ENCODE measurements around the gene REC8. TPM values are rescaled to one million over a fixed set of nuclear protein-coding genes. Genes with fewer than 3 reads are reported as not detected.

REC8 gene
- total and polyA plus RNA-seq, 2 of the 13 experiments (the other 11 are each of a cell fraction or from before 2014, with no cell fraction given) = 3.4 to 14.7 TPM

- TF ChIP-seq MLXIP (CRISPR knock-in tag; IDR thresholded peaks at IDR 0.05; ENCODE audit: borderline replicate concordance) (no peak), FOXJ3 (CRISPR knock-in tag; IDR thresholded peaks at IDR 0.05; ENCODE audit: borderline replicate concordance) (peak; percentile 90), SMAD9 (CRISPR knock-in tag; IDR thresholded peaks at IDR 0.05) (no peak; the same call in none of the 2 replicates), PAF1 (CRISPR knock-in tag; IDR thresholded peaks at IDR 0.05) (no peak; the same call in 1 of the 2 replicates), ZNF44 (CRISPR knock-in tag; IDR thresholded peaks at IDR 0.05) (peak; percentile 83; the same call in 1 of the 2 replicates), MTF2 (CRISPR knock-in tag; IDR thresholded peaks at IDR 0.05; ENCODE audit: borderline replicate concordance) (0 out of 2 replicates have a peak, but pooled peaks have one; percentile 36), ZSCAN31 (CRISPR knock-in tag; IDR thresholded peaks at IDR 0.05; ENCODE audit: low read depth) (peak; percentile 96), THAP11 (CRISPR knock-in tag; IDR thresholded peaks at IDR 0.05) (peak; percentile 96), NFE2L1 (CRISPR knock-in tag; IDR thresholded peaks at IDR 0.05; ENCODE audit: borderline replicate concordance) (peak; percentile 32; the same call in 1 of the 2 replicates), CREB1 (IDR thresholded peaks at IDR 0.05) (peak; percentile 99), CREB1 (CRISPR knock-in tag; IDR thresholded peaks at IDR 0.05) (no peak), FOXC1 (CRISPR knock-in tag; IDR thresholded peaks at IDR 0.05; ENCODE audit: borderline replicate concordance) (no peak), MBNL3 (CRISPR knock-in tag; conservative IDR thresholded peaks at IDR 0.05) (no peak; the same call in 1 of the 2 replicates), ZNF335 (CRISPR knock-in tag; IDR thresholded peaks at IDR 0.05) (peak; percentile 98), ZKSCAN8 (CRISPR knock-in tag; IDR thresholded peaks at IDR 0.05; ENCODE audit: borderline replicate concordance) (peak; percentile 32; the same call in 1 of the 2 replicates), IKZF1 (IDR thresholded peaks at IDR 0.05) (no peak), SATB2 (CRISPR knock-in tag; IDR thresholded peaks at IDR 0.05) (peak; percentile 96), ZNF124 (CRISPR knock-in tag; IDR thresholded peaks at IDR 0.05) (peak; percentile 24; the same call in 1 of the 2 replicates), NR2F1 (CRISPR knock-in tag; IDR thresholded peaks at IDR 0.05) (peak in 1 of 2 experiments; percentile 56; a peak in 1 of 4 replicates)
- TF ChIP-seq, protein P1, sequence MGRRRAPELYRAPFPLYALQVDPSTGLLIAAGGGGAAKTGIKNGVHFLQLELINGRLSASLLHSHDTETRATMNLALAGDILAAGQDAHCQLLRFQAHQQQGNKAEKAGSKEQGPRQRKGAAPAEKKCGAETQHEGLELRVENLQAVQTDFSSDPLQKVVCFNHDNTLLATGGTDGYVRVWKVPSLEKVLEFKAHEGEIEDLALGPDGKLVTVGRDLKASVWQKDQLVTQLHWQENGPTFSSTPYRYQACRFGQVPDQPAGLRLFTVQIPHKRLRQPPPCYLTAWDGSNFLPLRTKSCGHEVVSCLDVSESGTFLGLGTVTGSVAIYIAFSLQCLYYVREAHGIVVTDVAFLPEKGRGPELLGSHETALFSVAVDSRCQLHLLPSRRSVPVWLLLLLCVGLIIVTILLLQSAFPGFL (CRISPR knock-in tag; IDR thresholded peaks at IDR 0.05) = peak; percentile 47; the same call in 1 of the 2 replicates
- TF ChIP-seq, protein P2, sequence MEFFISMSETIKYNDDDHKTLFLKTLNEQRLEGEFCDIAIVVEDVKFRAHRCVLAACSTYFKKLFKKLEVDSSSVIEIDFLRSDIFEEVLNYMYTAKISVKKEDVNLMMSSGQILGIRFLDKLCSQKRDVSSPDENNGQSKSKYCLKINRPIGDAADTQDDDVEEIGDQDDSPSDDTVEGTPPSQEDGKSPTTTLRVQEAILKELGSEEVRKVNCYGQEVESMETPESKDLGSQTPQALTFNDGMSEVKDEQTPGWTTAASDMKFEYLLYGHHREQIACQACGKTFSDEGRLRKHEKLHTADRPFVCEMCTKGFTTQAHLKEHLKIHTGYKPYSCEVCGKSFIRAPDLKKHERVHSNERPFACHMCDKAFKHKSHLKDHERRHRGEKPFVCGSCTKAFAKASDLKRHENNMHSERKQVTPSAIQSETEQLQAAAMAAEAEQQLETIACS (CRISPR knock-in tag; IDR thresholded peaks at IDR 0.05) = peak; percentile 50; the same call in 1 of the 2 replicates
- TF ChIP-seq, protein P3, sequence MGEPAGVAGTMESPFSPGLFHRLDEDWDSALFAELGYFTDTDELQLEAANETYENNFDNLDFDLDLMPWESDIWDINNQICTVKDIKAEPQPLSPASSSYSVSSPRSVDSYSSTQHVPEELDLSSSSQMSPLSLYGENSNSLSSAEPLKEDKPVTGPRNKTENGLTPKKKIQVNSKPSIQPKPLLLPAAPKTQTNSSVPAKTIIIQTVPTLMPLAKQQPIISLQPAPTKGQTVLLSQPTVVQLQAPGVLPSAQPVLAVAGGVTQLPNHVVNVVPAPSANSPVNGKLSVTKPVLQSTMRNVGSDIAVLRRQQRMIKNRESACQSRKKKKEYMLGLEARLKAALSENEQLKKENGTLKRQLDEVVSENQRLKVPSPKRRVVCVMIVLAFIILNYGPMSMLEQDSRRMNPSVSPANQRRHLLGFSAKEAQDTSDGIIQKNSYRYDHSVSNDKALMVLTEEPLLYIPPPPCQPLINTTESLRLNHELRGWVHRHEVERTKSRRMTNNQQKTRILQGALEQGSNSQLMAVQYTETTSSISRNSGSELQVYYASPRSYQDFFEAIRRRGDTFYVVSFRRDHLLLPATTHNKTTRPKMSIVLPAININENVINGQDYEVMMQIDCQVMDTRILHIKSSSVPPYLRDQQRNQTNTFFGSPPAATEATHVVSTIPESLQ (CRISPR knock-in tag; conservative IDR thresholded peaks at IDR 0.05) = peak; percentile 50; the same call in 1 of the 2 replicates
Measured at GRCh38 chr14:24212924-24213865, 41.3 kb downstream of the REC8 start, which contains the start of gene CHMP4A (continued).

All from HepG2 (cell line).